SU-DHL-6 (cell line): ENCODE data around the gene SPAG9.

Experiments used
- H2AFZ ChIP-seq: fragments of 200-600 bp; sonication (generic); 2 replicates; pipeline ENCODE4 v1.6.1; 2014; ENCODE audit warnings: low read depth, mild to moderate bottlenecking, moderate library complexity, mixed read lengths, antibody characterized with exemption, low read length; ENCODE audit not compliant: severe bottlenecking
- H3F3A ChIP-seq: fragments of 200-600 bp; shearing (Covaris generic); 2 replicates; pipeline ENCODE4 v1.6.0; 2016; ENCODE audit warnings: antibody characterized with exemption, mild to moderate bottlenecking; ENCODE audit not compliant: insufficient read depth
- H3K27ac ChIP-seq: fragments of 200-600 bp; sonication (generic); 2 replicates; pipeline ENCODE4 v1.5.1; 2016; ENCODE audit warnings: low read depth, mild to moderate bottlenecking, low read length, moderate library complexity, mixed read lengths
- H3K27me3 ChIP-seq: fragments of 200-600 bp; sonication (generic), shearing (Covaris generic); 2 replicates; pipeline ENCODE4 v1.6.0; 2014; ENCODE audit warnings: mild to moderate bottlenecking, low read length
- H3K36me3 ChIP-seq: fragments of 200-600 bp; sonication (generic); 2 replicates; pipeline ENCODE4 v1.6.1; 2014; ENCODE audit warnings: mild to moderate bottlenecking, low read length, mixed read lengths
- H3K4me2 ChIP-seq: fragments of 300-600, 200-600 bp; shearing (Covaris generic), sonication (generic); 2 replicates; pipeline ENCODE4 v1.6.0; 2014; ENCODE audit warnings: low read length, low read depth, mild to moderate bottlenecking; ENCODE audit not compliant: poor library complexity, severe bottlenecking
- H3K4me3 ChIP-seq: fragments of 200-600 bp; sonication (generic); 2 replicates; pipeline ENCODE4 v1.5.1; 2014; ENCODE audit warnings: antibody characterized with exemption, low read length, mild to moderate bottlenecking, mixed read lengths; ENCODE audit not compliant: insufficient read depth, poor library complexity, severe bottlenecking
- H3K79me2 ChIP-seq: fragments of 200-600 bp; sonication (generic); 2 replicates; pipeline ENCODE4 v1.6.1; 2014; ENCODE audit warnings: mild to moderate bottlenecking, low read length, moderate library complexity; ENCODE audit not compliant: insufficient read depth
- H3K9ac ChIP-seq: fragments of 200-600 bp; sonication (generic); 2 replicates; pipeline ENCODE4 v1.7.0; 2014; ENCODE audit warnings: mild to moderate bottlenecking, low read length
- H3K9me2 ChIP-seq: fragments of 200-600 bp; sonication (generic); replicated peaks from 2 replicates; pipeline ENCODE4 v1.6.1; 2014; ENCODE audit warnings: low read length; ENCODE audit not compliant: insufficient read depth
- H3K9me3 ChIP-seq: fragments of 200-600 bp; sonication (generic); 2 replicates; pipeline ENCODE4 v1.6.1; 2014; ENCODE audit warnings: low read length, mixed read lengths; ENCODE audit not compliant: insufficient read depth
- H4K20me1 ChIP-seq: fragments of 200-600 bp; sonication (generic); 2 replicates; pipeline ENCODE4 v1.6.1; 2014; ENCODE audit warnings: low read depth, mild to moderate bottlenecking, antibody characterized with exemption, low read length, moderate library complexity, mixed read lengths
- EZH2phosphoT487 ChIP-seq: fragments of 200-600 bp; sonication (generic), shearing (Covaris generic); conservative IDR thresholded peaks from 2 replicates; pipeline ENCODE4 v1.6.1; 2018; ENCODE audit warnings: mild to moderate bottlenecking, antibody characterized with exemption, low read length, moderate library complexity, mixed read lengths
- TF ChIP-seq, protein P1 (sequence below): fragments of 200-600 bp; sonication (generic); IDR thresholded peaks from one replicate; pipeline ENCODE4 v1.5.1; 2017; ENCODE audit warnings: antibody characterized with exemption, mild to moderate bottlenecking, low read length, moderate library complexity; ENCODE audit not compliant: insufficient read depth, poor library complexity, severe bottlenecking

Gene SPAG9

DNA sequence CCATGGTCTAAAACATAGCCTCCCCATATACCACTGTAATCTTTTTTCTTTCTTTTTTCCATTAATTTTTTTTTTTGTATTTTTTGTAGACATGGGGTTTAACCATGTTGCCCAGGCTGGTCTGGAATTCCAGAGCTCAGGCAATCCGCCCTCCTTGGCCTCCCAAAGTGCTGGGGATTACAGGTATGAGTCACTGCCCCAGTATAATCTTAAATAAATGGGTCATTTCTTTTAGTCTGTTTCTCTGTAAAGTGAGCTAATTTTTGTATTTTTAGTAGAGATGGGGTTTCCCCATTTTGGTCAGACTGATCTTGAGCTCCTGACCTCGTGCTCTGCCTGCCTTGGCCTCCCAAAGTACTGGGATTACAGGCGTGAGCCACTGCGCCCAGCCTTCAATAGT, 27.0 kb upstream of the SPAG9 start:
- H3K79me2 ChIP-seq = no peaks in the 10 kb centered on the region
- H3K4me2 ChIP-seq = no peak overlapping the region
- no peak overlapping the region for H3K9ac ChIP-seq
- no peaks in the 10 kb centered on the region for H3K9me2 ChIP-seq
- TF ChIP-seq, protein P1, sequence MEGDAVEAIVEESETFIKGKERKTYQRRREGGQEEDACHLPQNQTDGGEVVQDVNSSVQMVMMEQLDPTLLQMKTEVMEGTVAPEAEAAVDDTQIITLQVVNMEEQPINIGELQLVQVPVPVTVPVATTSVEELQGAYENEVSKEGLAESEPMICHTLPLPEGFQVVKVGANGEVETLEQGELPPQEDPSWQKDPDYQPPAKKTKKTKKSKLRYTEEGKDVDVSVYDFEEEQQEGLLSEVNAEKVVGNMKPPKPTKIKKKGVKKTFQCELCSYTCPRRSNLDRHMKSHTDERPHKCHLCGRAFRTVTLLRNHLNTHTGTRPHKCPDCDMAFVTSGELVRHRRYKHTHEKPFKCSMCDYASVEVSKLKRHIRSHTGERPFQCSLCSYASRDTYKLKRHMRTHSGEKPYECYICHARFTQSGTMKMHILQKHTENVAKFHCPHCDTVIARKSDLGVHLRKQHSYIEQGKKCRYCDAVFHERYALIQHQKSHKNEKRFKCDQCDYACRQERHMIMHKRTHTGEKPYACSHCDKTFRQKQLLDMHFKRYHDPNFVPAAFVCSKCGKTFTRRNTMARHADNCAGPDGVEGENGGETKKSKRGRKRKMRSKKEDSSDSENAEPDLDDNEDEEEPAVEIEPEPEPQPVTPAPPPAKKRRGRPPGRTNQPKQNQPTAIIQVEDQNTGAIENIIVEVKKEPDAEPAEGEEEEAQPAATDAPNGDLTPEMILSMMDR = no peak
- TF ChIP-seq EZH2phosphoT487 = no peak
- H3K27ac ChIP-seq = no peak overlapping the region
- H2AFZ ChIP-seq = no peak overlapping the region
- H3K36me3 ChIP-seq = no peaks in the 10 kb centered on the region
- H3K9me3 ChIP-seq = no peaks in the 10 kb centered on the region
- H3K27me3 ChIP-seq = no peaks in the 10 kb centered on the region
- H4K20me1 ChIP-seq = no peaks in the 10 kb centered on the region
- H3F3A ChIP-seq = no peaks in the 10 kb centered on the region
- no peak overlapping the region for H3K4me3 ChIP-seq

- Histone ChIP-seq H3K4me2 (no peak overlapping the region), H4K20me1 (no peaks in the 10 kb centered on the region), H3K36me3 (no peaks in the 10 kb centered on the region), H3K27me3 (no peaks in the 10 kb centered on the region), H3K79me2 (no peaks in the 10 kb centered on the region), H3K9me2 (no peaks in the 10 kb centered on the region), H3K27ac (no peak overlapping the region), H3K9ac (no peak overlapping the region), H3F3A (no peaks in the 10 kb centered on the region), H3K9me3 (no peaks in the 10 kb centered on the region), H3K4me3 (no peak overlapping the region), H2AFZ (no peak overlapping the region)
- no peak for TF ChIP-seq EZH2phosphoT487
- TF ChIP-seq, protein P1 = no peak
Observed at GRCh38 chr17:51144266-51145022, 23.8 kb upstream of the SPAG9 start.

DNA sequence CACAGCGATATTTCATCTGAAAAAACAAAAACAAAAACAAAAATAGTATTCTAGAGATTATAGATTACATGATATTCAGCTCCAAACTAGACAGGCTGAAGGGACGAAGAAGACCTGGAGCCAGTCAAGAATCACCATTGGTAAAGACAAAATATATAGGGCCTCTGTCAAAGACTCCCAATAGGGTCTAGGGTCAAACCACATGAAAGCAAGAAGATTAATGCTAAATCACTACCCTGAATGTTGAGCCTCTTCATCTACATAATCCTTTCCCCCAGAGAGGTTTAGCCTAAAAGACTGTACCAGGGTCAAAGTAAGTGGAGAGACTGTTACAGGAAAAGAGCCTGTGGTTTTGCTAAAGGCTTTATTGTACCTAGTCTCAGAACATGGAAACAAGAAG, 21.9 kb upstream of the SPAG9 start:
- no peaks in the 10 kb centered on the region for H3K36me3 ChIP-seq
- H3K79me2 ChIP-seq = no peaks in the 10 kb centered on the region
- H3K9me2 ChIP-seq = no peaks in the 10 kb centered on the region
- H3K9ac ChIP-seq = no peak overlapping the region
- no peaks in the 10 kb centered on the region for H4K20me1 ChIP-seq
- no peaks in the 10 kb centered on the region for H3F3A ChIP-seq
- TF ChIP-seq, protein P1 = no peak
- no peak for TF ChIP-seq EZH2phosphoT487
- H2AFZ ChIP-seq = no peak overlapping the region
- H3K4me2 ChIP-seq = no peak overlapping the region
- H3K4me3 ChIP-seq = no peak overlapping the region
- H3K9me3 ChIP-seq = no peaks in the 10 kb centered on the region
- H3K27me3 ChIP-seq = no peaks in the 10 kb centered on the region
- no peak overlapping the region for H3K27ac ChIP-seq
